ENCODE results near the gene MAN1A1.
"Not testable (repeated sequence)": the region's sequence is repeated elsewhere in the genome, so short reads cannot be mapped to it uniquely, and the experiment has no call there.

MAN1A1 gene

DNA sequence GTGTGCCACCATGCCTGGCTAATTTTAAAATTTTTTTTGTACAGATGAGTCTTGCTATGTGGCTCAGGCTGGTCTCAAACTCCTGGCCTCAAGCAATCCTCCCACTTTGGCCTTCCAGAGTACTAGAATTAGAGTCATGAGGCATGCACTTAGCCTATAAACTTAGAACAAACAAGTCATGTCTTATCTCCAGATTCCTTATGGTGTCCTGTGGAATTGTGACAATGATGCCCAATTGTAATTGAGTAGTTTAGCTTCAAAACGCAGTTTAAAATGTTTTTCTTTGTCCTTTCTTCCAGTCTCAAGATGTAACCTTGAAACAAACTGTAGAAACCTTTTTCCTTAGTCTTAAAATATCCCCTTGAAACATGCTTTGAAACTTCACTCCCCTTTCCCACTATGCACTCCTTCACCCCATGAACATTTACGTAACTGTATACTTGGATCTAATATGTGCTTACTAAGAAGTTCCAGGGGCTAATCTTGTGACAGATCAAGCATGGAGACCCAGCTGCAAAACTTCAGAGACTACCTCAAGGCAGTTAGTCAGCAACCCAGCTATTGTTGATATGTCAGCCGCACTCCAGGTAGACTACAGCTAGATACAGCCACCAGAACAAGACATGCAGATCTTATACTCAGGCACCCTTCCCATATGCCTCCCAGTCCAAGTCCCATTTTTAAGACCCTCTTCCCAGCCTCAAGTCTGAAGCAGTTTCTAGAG, 46.2 kb downstream of the MAN1A1 start:
- DNase-seq (ENCODE audit: low read depth, low spot score): no peak

DNA sequence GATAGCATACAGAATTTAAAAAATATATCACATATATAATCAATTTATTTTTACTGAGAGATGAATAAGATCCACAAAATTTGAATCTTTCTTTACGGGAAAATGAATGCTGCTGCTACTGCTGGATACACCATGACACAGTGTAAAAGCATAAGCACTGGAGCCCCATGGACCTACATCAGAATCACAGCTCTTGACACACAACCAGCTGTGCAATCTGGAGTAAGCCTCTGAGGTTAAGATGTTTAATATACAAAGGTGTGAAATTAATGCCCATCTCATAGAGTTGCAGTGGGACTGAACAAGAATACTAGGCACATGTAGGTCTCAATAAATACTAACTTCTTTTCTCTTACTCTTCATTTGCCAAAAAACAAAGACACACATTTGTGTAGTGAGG, 48.1 kb downstream of the MAN1A1 start:
- DNase-seq (ENCODE audit: low read depth, low spot score): no peak

DNA sequence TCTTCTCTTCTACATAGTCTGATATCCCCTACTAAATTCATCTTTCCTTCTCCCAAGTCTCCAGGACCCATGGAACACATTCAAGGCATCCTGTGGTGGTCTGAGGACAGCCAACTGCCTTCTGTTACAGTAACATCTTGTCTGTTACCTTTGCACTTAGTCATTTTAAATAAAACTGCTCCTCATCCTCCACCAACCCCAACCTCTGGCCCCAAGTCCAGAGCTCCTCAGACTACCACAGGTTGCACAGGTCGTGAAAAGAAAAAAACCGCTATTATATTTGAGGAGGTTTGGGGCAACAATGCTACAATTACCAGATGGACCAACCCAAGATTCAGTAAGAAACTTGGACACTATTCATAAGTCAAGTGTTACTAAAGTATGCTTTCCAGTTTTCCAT, 49.9 kb downstream of the MAN1A1 start:
- DNase-seq (ENCODE audit: low read depth, low spot score): no peak

DNA sequence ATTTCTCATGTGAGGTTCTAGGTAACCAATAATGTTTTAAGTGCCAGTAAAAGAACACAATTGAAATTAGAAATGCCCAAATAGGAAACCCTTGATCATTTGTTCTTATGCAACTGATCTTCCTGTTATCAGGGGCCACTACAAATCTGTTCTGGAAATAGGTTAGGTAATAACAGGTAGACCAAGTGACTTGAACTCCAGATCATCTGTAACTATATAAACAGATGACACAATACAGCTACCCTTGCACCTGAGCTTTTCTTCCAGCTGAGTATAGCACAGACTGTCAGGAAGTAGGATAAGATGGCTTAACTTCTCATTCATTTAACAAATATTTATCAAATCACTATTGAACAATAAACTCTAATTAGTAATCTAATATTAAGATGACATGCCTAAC, 52.5 kb downstream of the MAN1A1 start:
- no peak for DNase-seq (ENCODE audit: low read depth, low spot score)

DNA sequence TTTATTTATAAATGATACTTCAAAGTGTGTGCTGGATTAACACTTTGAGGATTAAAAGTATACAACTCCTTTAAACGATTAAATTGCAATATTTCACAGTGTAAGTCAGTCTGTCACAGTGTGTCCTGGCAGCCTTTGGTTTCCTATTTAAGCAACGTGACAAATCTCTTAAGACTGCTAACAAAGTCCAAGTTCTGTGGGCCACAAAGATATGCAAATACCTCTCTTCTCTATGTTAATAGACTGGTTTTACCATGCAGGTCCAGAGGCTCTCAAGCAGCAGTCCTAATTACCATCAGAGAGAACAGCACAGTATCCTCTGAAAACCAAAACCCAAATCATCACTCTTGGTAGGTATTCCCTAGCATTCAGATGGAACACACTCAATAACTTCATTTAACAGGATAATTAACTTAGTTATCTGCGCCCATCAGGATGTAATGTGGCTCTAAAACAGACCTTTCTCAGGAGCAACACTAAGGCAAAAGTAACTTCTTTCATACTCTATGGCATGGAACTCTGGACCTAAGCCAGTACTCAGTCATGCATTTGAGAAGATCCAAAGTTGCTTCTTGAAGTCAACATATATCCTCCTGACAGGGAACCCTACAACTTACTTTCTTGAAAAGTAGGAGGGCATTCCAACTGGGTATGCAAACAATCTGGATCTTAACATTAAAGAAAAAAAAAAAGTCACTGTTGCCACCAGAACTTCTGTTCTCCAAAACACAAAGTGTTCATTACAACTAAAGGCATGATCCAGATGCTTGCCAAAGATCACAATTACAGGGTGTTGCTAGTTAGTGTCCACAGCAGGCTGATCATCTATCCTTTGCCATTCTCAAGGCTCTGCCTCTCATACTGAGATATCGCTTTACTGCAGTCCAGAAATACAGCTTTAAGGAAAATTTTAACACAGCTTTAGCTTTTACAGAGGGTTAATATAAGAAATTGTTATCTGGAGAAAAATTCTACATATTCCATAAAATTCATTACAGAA, 53.2 kb downstream of the MAN1A1 start:
- no peak for DNase-seq (ENCODE audit: low read depth, low spot score)

DNA sequence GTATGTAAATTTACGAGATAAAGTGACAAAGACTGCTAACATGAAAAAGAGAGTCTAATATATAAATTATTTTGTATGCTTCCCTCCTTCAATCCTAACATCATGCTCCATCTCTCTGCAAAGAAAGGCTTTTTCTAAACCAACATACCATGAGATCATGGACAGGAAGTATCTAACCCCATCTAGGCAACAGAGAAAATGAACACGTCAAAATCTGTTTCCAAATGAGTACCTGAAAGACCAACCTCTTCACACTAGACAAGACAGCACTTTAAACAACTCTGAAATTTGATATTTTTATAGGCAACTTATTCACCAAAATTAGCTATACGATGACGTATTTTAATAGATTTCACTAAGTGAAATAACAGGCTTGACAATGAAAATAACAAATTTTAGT, 54.6 kb downstream of the MAN1A1 start:
- DNase-seq (ENCODE audit: low read depth, low spot score): no peak

DNA sequence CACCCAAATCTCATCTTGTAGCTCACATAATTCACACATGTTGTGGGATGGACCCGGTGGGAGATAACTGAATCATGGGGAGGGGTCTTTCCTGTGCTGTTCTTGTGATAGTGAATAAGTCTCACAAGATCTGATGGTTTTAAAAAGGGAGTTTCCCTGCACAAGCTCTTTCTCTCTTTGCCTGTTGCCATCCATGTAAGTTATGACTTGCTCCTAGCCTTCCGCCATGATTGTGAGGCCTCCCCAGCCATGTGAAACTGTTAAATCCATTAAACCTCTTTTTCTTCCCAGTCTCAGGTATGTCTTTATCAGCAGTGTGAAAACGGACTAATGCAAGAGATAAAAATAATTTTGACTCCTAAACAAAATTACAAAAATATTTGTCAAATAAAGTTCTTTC, 58.5 kb downstream of the MAN1A1 start:
- DNase-seq (ENCODE audit: low read depth, low spot score): not testable (repeated sequence)

DNA sequence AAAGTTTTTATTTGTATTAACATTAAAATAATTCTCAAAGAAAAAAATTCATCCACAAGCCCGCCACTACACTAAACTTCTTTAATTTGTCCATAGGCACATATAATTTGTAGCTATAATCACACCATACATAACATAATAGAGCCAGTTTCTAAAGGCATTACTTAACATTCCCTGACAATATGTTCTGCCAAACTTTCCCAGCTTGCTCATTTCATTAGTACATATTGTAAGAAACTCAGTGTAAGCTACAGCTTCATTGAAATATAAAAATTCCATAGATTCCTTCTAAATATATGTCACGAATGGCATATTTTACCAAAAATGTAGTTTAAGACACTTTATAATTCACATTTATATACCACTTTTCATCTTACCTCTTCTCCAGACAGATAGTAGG, 59.3 kb downstream of the MAN1A1 start:
- no peak for DNase-seq (ENCODE audit: low read depth, low spot score)

DNA sequence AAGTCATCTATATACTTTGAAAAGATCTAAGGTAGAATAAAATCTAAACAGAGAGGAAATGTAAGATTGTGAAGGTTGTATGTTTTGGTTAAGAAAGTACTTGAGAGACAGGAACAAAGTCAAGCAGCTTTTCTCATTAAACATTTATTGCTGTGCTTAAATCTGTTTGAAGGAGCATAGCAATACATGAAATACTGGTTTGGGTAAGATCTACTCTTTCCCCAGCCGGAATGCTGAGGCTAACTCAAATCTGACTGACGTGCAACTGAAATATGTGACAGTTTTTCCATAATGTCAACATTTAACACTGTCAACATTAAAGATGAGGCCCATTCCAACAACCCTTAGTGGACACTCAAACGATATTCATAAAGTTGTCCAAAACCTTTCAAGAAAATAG, 59.9 kb downstream of the MAN1A1 start:
- no peak for DNase-seq (ENCODE audit: low read depth, low spot score)

DNA sequence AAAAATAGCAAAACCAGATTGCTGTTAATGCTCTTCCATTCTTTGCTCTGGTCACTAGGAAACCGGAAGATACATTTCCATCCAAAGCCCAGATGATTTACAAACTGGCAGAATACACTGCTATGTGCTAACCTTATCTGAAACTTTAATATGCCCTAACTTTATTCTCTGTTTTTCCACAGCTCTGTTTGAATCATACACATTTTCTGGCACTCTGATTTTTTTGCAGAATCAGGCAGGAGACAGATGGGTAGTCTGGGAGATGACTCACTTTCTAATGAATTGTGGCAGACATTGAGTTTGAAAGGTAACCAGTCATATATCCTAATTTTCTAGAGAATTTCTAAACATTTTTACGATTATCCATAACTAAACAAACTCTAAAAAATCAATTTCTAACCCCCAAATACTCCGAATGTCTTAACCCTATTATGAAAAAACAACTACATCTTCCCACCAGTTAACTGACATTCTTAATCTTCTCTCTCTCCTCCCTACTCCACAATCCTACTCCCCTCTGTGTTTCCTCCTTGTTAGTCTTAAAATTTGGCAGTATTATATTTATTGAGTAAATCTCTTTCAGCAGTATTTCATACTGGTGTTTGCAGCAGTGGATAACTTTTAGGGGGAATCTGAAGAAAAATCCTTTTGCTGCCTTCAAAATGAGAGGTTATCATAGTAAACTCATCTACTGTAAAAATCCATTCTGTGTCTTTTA, 63.5 kb downstream of the MAN1A1 start:
- no peak for DNase-seq (ENCODE audit: low read depth, low spot score)

DNA sequence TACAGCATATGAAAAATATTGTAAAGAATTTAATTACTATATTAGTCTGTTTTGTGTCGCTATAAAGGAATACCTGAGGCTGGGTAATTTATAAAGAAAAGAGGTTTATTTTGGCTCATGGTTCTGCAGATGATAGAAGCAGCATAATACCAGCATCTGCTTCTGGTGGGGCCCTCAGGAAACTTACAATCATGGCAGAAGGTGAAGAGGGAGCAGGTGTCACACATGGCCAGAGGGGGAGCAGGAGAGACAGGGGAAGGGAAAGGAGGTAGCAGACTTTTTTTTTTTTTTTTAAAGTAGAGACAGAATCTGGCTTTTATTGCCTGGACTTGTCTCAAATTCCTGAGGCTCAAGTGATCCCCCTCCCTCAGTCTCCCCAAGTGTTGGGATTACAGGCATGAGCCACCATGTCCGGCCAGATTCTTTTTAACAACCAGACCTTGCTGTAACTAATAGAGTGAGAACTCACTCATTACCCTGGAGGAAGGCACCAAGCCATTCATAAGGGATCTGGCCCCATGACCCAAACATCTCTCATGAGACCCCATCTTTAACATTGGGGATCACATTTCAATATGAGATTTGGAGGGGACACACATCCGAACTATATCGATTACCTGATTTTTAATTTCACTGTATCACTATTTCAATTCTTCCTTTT, 64.6 kb downstream of the MAN1A1 start:
- DNase-seq (ENCODE audit: low read depth, low spot score): no peak

DNA sequence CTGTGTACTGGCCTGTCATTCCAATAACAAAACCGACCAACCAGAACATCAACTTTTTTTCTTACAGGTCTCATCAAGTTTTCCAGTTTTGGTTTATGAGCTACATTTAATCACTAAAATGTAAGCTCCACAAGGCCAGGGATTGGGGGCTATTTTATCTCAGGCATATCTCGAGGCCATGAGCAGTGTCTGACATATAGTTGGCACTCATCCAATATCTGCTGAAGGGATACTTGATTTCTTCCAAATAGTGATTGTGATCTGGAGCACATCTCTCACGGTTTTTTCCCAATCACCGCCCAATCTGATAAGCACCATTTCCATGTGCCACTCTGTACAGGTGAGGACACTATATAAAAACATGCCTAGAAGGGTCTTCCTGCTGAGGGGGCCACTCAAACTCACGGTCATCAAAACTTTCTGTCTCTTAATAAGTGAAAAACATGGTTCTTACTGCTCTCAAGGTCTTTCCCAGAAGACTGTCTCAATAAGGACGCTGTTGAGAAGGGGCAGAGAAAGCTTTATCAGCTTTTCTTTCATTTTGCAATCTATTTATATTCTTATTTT, 65.5 kb downstream of the MAN1A1 start:
- DNase-seq (ENCODE audit: low read depth, low spot score): no peak

DNA sequence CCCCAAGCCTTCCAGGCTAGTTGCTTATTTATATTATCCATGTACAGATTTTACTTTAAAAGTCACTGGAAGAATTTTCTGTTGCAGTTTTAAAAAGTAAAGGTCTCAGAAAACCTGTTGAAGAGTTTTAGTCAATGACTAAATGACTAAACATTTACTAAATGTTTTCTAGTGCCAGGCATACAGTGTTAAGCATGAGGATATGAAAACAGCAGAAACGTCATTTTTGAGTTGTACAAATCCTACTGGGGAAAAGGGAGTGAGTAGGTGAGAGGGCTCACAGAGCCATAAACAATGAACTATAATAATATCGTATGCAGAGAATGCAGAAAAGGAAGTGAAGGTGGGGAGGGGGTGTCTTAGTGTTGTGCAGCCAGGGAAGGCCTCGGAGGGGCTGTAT, 66.3 kb downstream of the MAN1A1 start:
- DNase-seq (ENCODE audit: low read depth, low spot score): no peak

DNA sequence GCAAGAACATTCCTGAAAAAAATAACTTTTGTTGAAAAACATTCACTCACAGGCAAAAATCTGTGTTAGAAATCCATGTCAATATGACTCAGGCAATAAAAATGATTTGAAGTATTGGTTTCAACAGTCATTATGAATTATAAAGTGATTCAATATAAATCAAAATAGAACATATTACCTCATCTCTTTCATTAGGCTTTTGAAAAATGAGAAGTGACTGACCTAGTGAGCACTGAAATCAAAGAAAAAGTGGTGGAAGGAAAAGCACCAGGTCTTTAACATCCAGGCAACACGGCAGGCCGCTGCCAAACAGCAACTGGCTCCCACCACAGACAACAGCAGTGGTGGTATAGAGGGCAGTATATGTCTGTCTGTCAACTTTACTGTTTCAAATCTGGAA, 68.9 kb downstream of the MAN1A1 start:
- DNase-seq (ENCODE audit: low read depth, low spot score): no peak

DNA sequence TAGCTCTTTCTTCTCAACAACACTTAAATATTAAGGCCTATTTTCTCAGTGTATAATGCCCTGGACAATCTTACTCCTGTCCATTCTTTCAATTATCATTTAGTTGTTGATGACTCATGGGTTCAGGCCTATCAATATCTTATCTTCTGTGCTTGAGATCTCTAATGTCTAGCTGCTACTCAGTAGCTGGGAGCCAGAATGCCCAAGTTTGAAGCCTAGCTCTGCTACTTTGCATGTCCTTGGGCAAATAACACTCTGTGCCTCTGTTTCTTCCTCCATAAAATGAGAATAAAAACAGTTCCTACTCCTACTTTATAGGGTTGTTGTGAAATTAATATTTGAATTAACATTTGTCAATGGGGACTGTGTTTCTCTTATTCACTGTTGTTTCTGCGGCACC, 69.5 kb downstream of the MAN1A1 start:
- DNase-seq (ENCODE audit: low read depth, low spot score): no peak

DNA sequence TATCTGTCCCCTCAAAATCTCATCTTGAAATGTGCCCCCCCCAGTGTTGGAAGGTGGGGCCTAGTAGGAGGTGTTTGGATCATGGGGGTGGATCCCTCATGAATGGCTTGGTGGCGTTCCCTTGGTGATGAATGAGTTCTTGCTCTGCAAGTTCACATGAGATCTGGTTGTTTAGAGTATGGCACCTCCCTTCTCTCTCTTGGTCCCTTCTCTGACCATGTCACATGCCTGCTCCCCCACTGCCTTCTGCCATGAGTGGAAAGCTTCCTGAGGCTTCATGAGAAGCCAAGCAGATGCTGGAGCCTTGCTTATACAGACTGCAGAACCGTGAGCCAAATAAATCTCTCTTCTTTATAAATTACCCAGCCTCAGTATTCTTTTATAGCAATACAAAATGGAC, 70.9 kb downstream of the MAN1A1 start:
- DNase-seq (ENCODE audit: low read depth, low spot score): no peak

DNA sequence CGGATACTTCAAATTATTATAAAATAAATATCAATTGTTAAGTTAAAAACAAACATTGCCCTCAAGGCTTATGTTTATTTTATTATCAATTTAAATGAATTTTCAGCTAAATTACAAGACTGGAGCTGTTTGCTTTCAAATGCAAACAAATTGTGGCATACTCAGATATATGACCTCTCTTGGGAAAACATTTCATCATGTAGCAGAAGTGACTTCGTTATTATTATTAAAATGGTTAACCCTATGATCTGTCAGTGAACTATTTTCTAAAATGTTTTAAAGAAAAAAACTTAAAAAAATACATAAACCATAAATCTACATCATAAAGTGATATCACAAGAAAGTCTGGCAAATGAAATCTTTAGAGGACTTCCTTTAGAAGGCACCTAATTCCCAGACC, 72.5 kb downstream of the MAN1A1 start:
- DNase-seq (ENCODE audit: low read depth, low spot score): no peak

DNA sequence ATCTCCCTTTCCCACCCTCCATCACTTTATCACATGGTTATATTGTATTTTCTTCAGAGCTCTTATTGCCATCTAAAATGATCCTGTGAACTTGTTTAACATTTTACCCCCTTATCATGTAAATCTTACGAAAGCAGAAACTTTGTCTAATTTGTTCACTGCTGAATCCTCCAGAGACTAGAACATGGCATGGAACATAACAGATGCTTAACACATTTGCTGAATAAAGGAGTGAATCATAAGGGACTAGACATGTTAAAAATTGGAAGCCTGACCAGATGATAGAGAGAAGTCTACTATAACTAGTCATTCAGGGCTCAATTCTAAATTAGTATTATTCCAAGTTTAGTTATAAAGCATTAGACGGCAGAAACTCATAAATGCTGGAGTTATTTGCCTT, 73.3 kb downstream of the MAN1A1 start:
- DNase-seq (ENCODE audit: low read depth, low spot score): no peak

DNA sequence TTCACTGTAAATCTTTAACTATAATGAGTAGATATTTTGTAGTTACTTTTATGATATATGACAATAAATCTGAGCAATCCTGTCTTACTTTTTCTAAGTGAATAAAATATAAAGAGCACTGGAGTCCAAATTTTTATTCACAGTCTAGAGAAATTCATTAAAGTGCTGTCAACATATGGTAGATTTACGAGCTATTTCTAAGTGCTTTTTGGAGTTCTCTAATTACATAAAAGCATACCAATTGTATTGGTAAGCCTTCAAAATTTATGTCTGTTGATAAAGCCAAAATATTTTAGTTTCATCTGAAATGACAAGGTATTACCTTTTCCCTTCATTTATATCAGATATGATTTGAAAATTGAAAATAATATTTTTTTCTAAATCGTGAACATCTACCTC, 75.4 kb downstream of the MAN1A1 start:
- DNase-seq (ENCODE audit: low read depth, low spot score): no peak

DNA sequence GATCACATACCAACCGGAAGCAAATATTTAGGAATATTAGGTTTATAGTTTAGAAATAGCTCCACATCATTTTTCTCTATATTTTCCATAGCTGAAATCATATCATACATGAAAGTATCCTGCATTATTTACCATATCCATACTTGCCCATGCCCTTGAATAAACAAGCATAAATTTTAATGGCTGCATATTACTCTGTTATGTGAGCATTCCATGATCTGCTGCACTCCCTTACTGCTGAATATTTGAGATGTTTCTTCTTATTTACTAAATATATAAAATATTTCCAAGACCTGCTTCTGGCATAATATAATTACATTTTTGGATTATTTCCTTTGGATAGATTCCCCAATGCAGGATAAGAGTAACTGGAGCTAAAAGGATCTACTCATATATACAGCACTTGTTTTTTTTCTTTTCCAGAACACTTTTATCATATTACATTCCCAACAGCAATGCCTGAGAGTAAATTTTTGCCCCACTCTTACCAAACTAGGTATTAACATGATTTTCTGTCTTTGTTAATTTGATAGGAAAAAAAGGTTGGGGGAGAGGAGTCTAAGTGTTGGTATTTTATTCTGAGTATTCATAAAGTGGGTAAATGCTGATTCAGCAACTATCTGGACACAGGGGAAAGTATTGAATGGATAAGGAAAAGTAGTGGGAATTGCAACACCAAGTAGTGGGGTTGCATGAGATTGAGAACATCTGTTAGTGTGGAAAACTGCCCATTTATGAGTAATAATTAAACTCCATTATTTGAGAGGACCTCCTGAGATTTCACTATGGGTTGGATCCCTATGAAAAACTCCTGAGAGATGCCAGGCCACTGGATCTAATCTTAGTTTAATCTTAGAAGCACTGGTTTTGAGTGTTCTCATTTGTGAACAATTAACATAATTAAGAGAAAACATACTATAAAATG, 76.0 kb downstream of the MAN1A1 start:
- no peak for DNase-seq (ENCODE audit: low read depth, low spot score)
